Activated naive CD4-positive, alpha-beta T cell treated with anti-CD3 and anti-CD28 coated beads, Interleukin-2, amount 50 U/mL, for 72 hours (primary cell): ENCODE results near the gene CDKAL1. TPM values are rescaled to one million over a fixed set of nuclear protein-coding genes. Genes with fewer than 3 reads are reported as not detected.
A peak's percentile ranks its signal among the peaks of the same experiment; 100 is the strongest.

Experiments used
- ATAC-seq, 2 donors: fragments of 150-1000 bp; cut with Tn5 transposase; 2 replicates each; pipeline ENCODE4 v1.10.0; 2021; ENCODE audit warnings: mild to moderate bottlenecking in 2 of 2, moderate library complexity in 2 of 2
- DNase-seq, 2 donors: peaks; one replicate each; pipeline ENCODE4 v3.0.0; 2021 to 2022; ENCODE audit warnings: low spot score in 2 of 2
- H3K27ac Mint-ChIP-seq, 2 donors: one replicate each; pipeline ENCODE4 v1.8.0; 2022; ENCODE audit warnings: mild to moderate bottlenecking in 2 of 2, mixed read lengths in 2 of 2
- H3K36me3 Mint-ChIP-seq, 2 donors: one replicate each; pipeline ENCODE4 v1.8.0; 2022; ENCODE audit warnings: mixed read lengths in 2 of 2
- H3K9me3 Mint-ChIP-seq, 2 donors: one replicate each; pipeline ENCODE4 v1.8.0; 2022; ENCODE audit warnings: mixed read lengths in 2 of 2
- total RNA-seq, 2 donors: library from RNA; stranded (reverse); gene quantifications; one replicate each; pipeline ENCODE4 v1.2.3, GENCODE V29; 2022

Gene CDKAL1
- total RNA-seq, 2 donors from 2014 or later: 24.5 to 30.3 TPM

DNA sequence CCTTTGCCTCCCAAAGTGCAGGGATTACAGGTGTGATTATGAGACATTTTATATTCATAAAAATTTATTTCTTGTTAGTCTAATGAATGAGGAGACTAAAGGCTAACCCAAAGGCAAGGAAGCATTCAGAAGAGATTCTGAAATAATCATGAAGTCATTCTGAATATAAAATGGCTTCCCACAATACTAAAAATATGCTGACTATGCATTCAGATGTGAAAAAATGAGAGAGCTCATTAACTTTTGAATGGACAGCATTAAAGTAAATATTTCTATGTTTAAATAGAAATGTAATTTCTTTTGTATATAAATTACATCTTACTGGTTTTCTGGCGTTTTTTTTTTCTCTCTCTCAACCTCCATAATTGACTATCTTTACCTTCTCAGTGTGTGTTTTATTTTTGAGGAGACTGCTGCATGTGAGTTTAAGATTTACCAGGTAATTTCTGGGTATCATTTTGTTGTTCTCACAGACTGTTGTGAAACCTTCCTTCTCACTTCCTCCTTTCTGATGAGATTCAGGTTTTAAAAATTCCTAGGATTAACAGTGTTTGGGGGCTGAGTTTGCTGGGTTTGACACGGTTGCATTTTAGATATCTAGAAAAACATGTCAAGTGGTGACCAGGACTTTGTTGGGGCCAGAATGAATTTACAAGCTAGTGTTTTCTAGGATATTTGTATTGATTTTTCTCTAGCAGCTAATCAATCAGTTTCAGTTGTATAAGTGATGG lies 316.6 kb downstream of the CDKAL1 start:
- Mint-ChIP-seq H3K27ac (no peak overlapping the region), H3K9me3 (no peaks in the 10 kb centered on the region), H3K36me3 (peaks cover 0 to 4% of the 10 kb centered on the region in 2 donors)
- DNase-seq (no peak), ATAC-seq (no peak)

DNA sequence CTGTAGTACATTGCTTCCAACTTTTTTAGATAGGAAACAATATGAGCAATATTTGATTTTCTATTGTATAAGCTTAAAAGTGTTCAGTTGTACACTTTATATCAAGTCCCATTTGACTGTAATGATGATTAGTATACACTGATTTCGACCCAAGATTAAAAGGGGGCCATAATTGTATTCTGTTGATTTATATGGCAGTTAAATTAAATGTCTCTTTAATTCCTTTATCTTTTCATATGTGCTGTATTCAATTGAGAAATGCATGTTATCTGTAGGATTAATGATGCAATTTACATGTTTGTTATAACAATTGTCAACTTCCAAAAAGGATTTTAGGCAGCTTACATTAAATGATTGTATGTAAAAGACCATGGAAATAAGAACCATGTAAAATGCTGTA lies 317.5 kb downstream of the CDKAL1 start:
- Mint-ChIP-seq H3K27ac (no peak overlapping the region), H3K36me3 (peaks cover 0 to 4% of the 10 kb centered on the region in 2 donors), H3K9me3 (no peaks in the 10 kb centered on the region)
- ATAC-seq (no peak), DNase-seq (no peak)

DNA sequence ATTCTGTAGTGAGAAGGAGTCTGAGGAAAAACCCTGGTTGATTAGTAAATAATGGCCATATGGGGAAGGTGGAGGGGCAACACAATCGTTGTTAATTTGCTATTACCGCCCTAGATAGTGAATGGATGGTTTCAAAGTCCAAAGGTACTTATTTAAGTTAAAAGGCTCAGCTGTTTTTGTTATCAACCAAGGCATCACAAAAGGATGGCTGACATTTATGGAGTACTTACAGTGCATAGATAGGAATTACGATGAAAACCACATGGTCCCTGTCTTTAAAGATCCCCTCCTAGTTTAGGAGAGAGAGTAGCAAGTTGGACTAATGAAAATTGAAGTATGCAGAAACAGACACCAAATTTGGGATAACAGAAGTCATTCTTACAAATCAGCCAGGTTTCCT lies 319.6 kb downstream of the CDKAL1 start:
- ATAC-seq (no peak), DNase-seq (no peak)
- Mint-ChIP-seq H3K36me3 (peaks cover 0 to 4% of the 10 kb centered on the region in 2 donors), H3K27ac (no peak overlapping the region), H3K9me3 (no peaks in the 10 kb centered on the region)

DNA sequence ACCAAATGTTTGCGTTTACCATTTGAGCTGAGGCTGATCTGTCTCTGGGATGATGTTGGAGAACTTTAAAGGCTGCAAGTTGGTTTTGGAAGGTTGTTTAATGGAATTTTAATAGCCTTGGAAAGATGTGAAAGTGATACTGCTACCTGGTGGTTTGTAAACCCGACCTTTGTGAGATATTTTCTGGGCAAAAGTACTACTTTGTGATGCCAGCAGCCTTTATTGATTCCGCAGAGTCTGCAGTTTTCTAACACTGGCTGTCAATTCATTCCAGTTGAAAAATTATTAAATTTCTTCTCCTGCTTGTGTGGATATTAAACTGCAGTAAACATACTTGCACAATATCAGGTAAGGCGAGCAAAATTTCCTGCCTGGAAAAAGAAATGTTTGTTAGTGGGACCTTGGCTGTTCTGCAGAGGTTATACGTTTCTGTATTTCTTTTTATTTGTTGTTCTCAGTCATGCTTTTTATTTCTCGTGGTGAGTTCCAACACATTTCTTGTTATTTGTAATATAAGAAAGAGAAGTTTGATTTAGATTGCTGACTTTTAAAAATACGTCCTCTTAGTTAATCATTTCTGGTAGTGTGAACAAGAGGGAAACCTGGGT lies 322.5 kb downstream of the CDKAL1 start:
- ATAC-seq: no peak
- no peaks in the 10 kb centered on the region for H3K36me3 Mint-ChIP-seq
- H3K27ac Mint-ChIP-seq: no peak overlapping the region
- DNase-seq: no peak
- no peaks in the 10 kb centered on the region for H3K9me3 Mint-ChIP-seq

DNA sequence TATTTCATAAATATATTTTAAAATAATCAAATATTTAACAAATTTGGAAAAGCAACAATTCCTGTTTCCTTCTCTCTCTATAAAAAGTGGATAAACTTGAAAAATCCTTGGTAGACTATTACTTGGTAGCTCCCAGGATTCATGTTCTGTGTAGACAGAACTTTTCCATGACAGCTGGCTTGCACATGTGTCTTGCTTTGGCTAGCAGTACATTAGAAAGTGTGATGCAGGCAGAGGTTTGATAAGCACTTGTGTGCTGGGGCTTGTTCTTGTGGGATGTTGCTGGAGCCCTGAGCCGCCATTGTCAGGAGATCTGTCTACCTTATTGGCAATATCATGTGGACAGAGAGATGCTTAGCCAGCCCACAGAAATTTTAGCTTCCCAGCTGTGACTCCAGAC lies 327.2 kb downstream of the CDKAL1 start:
- Mint-ChIP-seq H3K9me3 (no peaks in the 10 kb centered on the region), H3K27ac (no peak overlapping the region)
- DNase-seq: no peak

DNA sequence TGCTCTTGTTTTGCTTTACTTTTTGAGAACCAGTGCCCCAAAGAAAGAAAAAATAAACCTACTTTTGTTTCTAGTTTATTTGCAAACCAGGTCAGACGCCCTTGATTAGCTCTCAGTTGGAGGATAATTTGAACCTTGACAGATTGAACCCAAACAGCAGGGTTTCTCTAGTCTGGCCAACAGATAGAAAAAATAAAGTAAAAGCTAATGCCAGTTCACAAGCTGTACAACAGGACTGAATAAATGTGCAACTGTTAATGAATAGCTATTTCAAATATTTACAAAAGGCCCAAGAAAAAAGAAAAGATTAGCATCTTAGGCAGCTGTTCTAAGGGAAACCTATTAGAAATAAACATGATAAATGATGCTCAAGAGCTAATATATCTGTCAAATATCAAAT lies 331.8 kb downstream of the CDKAL1 start:
- Mint-ChIP-seq H3K36me3 (no peaks in the 10 kb centered on the region), H3K9me3 (peaks cover 0 to 3% of the 10 kb centered on the region in 2 donors), H3K27ac (no peak overlapping the region)
- ATAC-seq (no peak), DNase-seq (no peak)

More for the DNA sequence above, 327.2 kb downstream of the CDKAL1 start:
- no peaks in the 10 kb centered on the region for H3K36me3 Mint-ChIP-seq
- no peak for ATAC-seq

DNA sequence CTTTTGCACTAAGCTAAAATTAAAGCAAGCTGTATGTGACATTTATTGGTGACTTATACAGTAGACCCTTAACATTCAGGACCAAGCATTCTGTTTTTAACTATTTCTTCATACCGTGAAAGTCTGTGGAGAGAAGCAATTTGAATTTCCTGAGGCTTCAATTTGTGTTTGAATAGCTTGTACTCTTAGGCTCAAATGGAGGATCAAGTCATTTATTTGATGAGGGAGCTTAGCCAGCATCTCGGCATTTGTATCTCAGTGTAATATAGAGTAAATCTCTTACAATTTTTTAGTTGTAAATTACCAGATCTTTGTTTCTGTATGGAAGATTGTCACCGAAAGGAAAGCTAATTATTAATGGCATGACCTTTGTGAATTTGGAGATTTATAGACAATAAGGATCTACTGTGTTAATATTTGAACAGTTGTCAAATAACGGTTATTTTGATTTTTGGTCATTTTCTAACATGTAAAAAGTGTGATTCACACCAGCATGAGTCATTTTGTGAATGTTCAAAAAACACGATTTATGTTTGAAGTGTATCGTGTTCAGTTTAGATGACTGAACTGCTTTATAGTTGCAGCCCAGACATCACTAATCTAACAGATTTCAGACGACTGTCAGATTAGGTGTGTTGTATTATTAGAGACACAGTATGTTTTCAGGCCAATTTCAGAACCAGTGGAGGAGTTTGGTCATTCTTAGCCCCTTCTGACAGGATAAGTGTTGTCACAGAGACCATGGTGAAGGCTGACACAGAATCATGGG lies 332.9 kb downstream of the CDKAL1 start:
- H3K27ac Mint-ChIP-seq: no peak overlapping the region
- no peak for ATAC-seq
- peaks cover 0 to 4% of the 10 kb centered on the region in 2 donors for H3K36me3 Mint-ChIP-seq
- peaks cover 0 to 3% of the 10 kb centered on the region in 2 donors for H3K9me3 Mint-ChIP-seq
- no peak for DNase-seq

DNA sequence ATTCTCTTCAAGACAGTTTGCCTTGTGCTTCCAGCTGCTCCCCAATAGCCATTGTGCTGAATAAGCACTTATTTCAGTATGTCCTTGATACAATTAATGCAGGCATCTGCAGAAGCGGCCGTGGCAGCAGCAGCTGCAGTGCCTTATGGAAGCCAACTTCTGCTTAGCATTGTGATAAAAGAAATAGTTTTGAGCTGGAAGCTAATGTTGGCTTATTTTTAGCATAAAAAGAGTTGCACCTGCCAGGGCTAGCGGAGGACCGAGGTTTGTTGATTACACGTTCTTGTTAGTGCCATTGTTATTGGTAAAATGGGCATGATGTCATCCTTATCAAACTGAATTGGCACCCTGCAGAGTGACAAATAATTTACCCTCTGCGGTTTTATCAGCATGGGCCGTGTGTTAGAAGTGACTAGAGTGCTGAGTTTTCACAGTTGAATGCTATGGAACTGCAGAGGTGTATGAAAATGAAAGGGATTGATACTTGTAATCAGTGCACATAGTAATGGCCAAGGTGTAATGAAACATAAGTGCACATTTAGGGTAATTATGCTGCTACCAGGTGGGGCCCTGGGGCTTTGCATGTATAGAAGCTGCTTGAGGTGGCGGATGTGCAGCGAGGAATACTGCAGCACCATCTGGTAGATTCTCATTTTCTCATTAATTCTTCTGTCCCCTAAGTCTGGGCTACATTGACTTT lies 334.3 kb downstream of the CDKAL1 start:
- peaks cover 0 to 3% of the 10 kb centered on the region in 2 donors for H3K9me3 Mint-ChIP-seq
- H3K36me3 Mint-ChIP-seq: peaks cover 0 to 4% of the 10 kb centered on the region in 2 donors
- DNase-seq: no peak
- H3K27ac Mint-ChIP-seq: no peak overlapping the region
- ATAC-seq: no peak

DNA sequence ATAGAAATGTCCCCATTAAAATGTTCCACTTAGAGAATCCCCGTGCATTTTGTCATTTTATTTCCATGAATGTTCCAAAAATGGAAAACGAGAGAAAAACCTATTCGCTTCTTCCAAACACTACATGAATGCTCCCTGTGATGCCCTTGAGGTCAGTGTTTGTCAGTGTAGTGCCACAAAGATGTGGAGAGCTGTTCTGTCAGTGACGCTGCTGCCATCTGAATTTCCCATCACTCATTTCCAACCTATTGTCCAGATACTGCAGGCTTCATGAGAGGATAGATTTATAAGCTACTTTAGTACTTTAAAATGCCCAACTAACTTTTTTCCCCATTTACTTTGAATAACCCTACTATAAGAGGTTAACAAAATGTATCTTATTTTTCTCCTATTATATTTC lies 335.8 kb downstream of the CDKAL1 start:
- no peak for DNase-seq
- no peak for ATAC-seq
- Mint-ChIP-seq H3K9me3 (peaks cover 0 to 3% of the 10 kb centered on the region in 2 donors), H3K36me3 (peaks cover 0 to 4% of the 10 kb centered on the region in 2 donors), H3K27ac (no peak overlapping the region)

DNA sequence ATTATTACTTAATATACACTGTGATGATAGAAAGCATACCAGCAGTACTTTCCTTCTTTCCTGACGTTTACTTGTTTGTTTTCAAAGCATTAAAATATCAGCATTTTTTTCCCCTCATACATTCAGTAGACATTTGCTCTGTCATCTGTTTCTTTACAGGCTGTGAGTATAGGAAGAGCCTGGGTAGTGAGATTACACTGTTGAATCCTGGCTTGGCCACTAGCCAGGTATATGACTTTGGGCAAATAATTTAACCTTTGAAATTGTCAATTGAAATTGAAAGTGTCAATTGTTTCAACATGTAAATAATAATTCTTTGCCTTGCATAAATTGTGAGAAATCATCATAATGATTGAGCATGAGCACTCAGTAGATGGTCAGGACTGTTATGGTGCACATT lies 336.2 kb downstream of the CDKAL1 start:
- ATAC-seq: no peak
- DNase-seq: no peak

DNA sequence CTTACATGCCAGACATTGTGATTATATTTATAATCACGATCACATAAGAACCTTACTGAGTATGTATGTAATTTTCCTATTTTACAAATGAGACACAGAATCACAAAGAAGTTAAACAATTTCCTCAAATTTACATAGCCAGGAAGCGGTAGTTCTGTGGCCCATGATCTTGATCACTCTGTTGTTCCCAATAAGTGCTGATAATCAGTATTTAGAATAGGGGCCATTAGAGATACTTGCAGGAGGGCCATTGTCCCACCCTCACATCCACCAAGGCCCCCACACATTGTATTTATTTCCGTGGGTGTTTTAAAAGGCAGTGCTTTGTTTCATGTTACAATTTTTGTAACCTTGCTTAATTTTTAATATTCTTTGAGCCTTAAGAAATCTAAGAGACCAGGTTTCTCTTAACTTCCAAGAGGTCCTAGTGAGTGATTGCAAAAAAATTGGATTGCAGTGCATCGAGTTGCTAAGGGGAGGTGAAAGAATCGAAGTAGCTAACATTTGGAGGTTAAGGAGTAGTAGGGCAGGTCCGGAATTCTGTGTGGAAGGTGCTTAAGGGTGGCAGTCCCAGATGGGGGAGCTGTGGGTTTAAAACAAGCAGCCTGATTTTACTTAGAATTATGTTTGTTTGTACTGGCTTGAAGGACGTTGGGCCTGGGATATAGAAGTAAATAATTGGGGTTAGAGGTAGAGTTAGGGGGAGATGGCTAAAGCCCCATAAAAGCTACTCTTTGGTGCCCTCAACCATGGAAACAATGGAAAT lies 339.4 kb downstream of the CDKAL1 start:
- no peak for DNase-seq
- ATAC-seq: no peak
- peak overlapping the region in 1 of 2 donors; percentile 88 for H3K27ac Mint-ChIP-seq
- H3K9me3 Mint-ChIP-seq: no peaks in the 10 kb centered on the region
- peaks cover 0 to 4% of the 10 kb centered on the region in 2 donors for H3K36me3 Mint-ChIP-seq

More for the DNA sequence above, 336.2 kb downstream of the CDKAL1 start:
- H3K27ac Mint-ChIP-seq: no peak overlapping the region
- peaks cover 0 to 3% of the 10 kb centered on the region in 2 donors for H3K9me3 Mint-ChIP-seq
- H3K36me3 Mint-ChIP-seq: peaks cover 0 to 4% of the 10 kb centered on the region in 2 donors

DNA sequence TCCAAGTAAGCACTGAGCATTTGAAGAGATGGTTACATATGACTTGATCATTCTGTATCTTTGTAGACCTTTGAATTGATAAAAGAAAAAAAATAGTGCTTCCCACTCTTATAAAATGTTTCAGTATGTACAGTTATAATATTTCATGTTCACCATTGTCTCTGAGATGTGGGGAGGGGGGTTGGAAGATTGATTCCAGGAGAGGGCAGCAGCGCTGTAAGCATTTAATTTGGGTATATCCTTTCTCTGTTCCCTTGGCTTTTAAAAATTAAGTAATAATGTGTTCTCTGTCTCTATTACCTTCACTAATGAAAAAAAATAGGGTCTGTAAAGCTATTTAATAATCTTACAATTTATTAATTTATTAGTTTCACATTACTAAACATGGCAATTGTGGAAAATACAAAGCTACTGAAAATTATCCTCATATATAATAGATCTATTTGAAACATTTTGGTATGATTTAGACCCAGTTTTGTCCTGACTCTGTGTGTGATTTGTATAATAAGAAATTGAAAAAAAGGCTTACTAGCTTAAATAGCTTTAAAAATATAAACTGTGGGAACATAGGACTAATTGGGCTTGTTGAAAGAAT lies 341.2 kb downstream of the CDKAL1 start:
- Mint-ChIP-seq H3K27ac (no peak overlapping the region), H3K36me3 (peaks cover 9 to 12% of the 10 kb centered on the region in 2 donors), H3K9me3 (peaks cover 5 to 6% of the 10 kb centered on the region in 2 donors)
- DNase-seq: no peak
- ATAC-seq: no peak

DNA sequence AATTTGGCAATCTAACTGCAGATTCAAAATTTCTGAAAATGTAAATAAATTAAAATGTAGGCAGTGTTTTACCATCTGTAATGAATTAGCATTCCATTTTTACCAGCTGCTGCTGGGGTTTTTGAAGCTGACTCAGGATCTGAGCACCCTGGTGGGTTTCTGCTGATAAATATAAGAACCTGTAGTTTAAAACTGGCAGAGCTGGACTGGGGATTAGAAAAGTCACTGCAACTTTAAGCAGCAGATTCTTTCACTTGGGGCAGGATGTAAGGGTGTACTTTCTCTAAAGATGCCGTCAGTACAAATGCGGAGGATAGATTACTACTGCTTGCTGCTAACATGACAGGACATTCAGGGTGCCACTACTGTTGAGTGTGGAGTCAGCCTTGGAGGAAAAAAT lies 341.8 kb downstream of the CDKAL1 start:
- peaks cover 5 to 6% of the 10 kb centered on the region in 2 donors for H3K9me3 Mint-ChIP-seq
- no peak overlapping the region for H3K27ac Mint-ChIP-seq
- DNase-seq (no peak), ATAC-seq (no peak)
- peaks cover 9 to 12% of the 10 kb centered on the region in 2 donors for H3K36me3 Mint-ChIP-seq

DNA sequence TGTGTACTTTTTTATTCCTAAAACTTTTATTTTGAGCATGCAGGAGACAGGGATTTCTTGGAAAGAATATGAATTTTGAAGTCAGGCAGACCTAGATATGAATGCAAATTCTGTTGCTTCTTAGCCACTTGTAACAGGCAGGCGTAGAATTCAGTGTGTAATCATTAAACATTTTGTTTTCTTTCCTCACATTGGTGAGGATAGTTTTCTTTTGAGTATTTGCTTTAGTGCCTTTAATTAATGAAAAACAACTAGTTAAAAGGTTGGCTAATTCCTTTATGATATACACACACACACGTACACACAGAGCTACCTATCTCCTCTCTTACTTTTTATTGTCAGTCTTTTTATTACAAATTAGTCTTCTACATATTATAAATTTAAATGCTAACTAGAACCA lies 342.3 kb downstream of the CDKAL1 start:
- no peak for DNase-seq
- Mint-ChIP-seq H3K36me3 (peaks cover 11% of the 10 kb centered on the region in 2 donors), H3K9me3 (peaks cover 5 to 8% of the 10 kb centered on the region in 2 donors), H3K27ac (no peak overlapping the region)
- no peak for ATAC-seq

DNA sequence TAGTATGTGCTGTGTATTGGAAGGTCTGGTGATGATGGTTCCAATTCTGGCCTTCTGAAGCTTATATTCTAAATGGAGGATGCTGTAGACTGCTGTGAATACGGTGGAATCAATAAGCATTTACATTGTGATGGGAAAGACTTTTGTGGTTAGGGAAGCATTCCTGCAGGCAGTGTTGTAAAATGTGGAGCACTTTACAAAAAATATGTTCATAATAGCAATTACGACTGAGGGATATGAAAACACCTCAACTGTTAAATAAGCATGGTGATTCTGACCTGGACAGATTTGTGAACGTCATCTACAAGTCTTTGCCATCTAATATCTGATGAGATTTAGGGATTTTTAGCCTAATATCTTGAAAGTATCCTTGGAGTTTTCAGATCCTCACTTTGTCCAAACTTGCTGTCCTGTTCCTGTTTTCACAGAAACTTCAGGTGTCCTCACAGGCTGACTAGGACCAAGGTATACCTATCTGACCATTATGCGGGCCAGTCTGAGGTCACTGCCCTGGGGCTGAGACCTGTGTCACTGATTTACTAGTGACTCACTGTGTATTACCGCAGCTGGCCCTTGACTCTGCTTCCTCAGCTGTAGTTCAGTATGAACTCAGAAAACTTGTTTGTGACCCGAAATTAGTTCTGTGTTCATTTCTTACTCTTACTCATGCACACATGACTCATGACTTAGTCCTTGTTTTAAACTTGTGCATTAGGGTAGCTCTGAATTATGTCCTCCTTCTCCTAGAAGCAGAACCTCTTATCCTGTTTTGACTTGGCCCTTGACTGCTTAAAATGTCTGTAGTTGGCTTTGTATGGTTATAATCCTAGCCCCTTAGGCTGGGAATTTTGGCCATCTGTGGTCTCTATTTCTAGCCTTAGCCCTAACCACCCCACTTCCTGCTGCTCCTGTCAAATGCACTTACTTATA lies 343.0 kb downstream of the CDKAL1 start:
- peaks cover 12 to 15% of the 10 kb centered on the region in 2 donors for H3K9me3 Mint-ChIP-seq
- H3K36me3 Mint-ChIP-seq: peaks cover 17 to 18% of the 10 kb centered on the region in 2 donors
- ATAC-seq (peak; percentile 98), DNase-seq (peak in 1 of 2 donors; percentile 29)
- H3K27ac Mint-ChIP-seq: peak overlapping the region; percentile 17 to 43
